ENCODE measurements around the gene TCL1A. TPM values are rescaled to one million over a fixed set of nuclear protein-coding genes. Genes with fewer than 3 reads are reported as not detected.

The TCL1A gene
- total and polyA plus RNA-seq, 5 experiments from 2014 or later: 0.10 to 23.8 (median 1.2) TPM

GRCh38 chr14:95686935-95687334, 27.0 kb downstream of the TCL1A start:
- H3K4me1 Mint-ChIP-seq: peaks cover 0 to 21% (median 0%) of the 10 kb centered on the region in 4 donors
- H3K27ac Mint-ChIP-seq: no peak overlapping the region
- no peaks in the 10 kb centered on the region for H3K36me3 Mint-ChIP-seq
- no peak for ATAC-seq
- DNase-seq: no peak
- H3K9me3 Mint-ChIP-seq: no peaks in the 10 kb centered on the region
- H3K27me3 Mint-ChIP-seq: peaks cover 0 to 48% (median 28%) of the 10 kb centered on the region in 5 donors
- H3K4me3 Mint-ChIP-seq: no peak overlapping the region
- POLR2A ChIA-PET: no interaction called here

DNA sequence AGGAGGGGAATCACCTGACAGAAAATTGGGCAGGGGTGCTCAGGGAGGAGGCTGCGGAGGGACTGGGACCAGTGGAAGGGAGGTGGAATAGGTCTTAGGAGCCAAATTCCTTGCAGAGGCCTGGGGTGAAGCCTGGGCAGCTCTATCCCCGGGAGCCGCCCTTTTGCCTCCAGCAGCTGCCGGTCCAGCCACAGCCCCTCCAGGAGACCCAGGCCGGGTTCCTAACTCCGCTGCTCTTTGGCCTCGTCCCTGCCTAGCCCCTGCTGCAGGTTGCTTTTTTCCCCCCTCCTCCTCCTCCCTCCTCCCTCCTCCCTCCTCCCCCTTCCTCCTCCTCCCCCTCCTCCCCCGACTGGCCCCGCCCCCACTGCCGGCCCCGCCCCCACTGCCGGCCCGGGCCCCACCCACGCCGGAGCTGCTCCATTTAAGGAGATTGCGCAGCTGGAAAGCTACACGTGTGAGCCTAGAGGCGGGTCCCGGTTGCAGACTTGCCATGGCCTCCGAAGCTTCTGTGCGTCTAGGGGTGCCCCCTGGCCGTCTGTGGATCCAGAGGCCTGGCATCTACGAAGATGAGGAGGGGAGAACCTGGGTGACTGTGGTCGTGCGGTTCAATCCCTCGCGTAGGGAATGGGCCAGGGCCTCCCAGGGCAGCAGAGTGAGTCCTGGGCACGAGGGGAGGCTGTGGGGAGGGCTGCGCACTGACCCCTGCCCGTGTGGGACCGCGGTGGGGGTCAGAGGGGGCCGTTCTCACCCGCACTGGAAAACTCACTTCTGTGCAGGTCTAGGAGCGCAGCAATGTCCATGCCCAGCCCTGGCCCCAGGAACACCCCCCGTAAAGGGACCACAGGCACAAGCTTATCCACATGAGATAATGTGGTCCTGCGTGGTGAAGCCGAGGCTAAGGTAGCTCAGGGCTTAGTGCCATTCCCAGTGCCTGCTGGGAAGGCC, 27.7 kb downstream of the TCL1A start, which contains the start of gene TCL1B:
TCL1B (plus strand) TSS at position 449 of the 945 bp plus-strand sequence; CDS start at position 491, 42 bp downstream.
- Mint-ChIP-seq H3K36me3 (no peaks in the 10 kb centered on the region), H3K27ac (no peak within 1 kb of the TSS), H3K9me3 (no peaks in the 10 kb centered on the region), H3K27me3 (peaks cover 0 to 41% (median 26%) of the 10 kb centered on the region in 5 donors), H3K4me3 (no peak within 1 kb of the TSS), H3K4me1 (peaks cover 0 to 22% (median 0%) of the 10 kb centered on the region in 4 donors)
- ATAC-seq (no peak), DNase-seq (no peak)
- POLR2A ChIA-PET: no interaction called here

DNA sequence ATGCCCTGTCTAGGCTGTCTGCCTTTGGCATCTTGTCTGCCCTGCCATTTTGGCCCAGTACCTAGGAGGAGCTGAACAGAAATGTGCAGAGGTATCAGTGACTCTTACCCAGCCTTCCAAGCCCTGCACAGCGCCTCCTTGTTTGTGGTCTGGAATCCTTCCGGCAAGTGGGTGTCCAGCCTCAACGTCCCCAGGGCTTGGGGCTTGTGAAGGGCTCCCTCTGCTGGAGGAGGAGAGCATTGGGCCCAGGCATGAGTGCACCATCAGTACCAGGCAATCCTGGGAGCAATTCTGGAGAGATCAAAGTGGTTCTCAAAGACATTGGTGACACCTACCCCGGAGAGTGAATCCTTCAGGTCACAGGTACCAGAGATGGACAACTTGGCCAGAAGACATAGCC, 30.1 kb downstream of the TCL1A start:
- Mint-ChIP-seq H3K9me3 (no peaks in the 10 kb centered on the region), H3K36me3 (no peaks in the 10 kb centered on the region), H3K27ac (no peak overlapping the region), H3K4me1 (peaks cover 0 to 27% (median 0%) of the 10 kb centered on the region in 4 donors), H3K4me3 (no peak overlapping the region), H3K27me3 (peaks cover 1 to 46% (median 24%) of the 10 kb centered on the region in 5 donors)
- peak in 4 of 10 donors; percentile 8 to 16 (median 12) for DNase-seq
- no peak for ATAC-seq
- POLR2A ChIA-PET: no interaction called here

DNA sequence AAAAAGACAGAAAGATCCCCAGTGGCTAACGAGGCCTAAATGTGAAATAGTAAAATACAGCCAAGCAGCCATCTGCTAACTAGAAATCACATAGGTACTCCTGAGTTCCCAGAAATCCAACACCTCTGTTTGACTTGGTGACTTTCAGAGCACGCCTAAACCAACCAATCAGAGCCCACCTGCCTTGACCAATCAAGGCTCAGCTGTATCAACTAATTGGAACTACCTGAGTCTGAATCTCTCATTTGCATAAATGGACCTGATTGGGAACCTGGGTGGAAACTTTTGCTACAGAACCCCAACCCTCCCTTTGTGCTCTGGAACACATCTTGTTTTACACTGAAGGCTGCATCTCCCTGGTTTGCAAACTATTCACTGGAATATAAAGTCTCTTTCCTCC, 32.8 kb downstream of the TCL1A start:
- POLR2A ChIA-PET: no interaction called here
- H3K36me3 Mint-ChIP-seq: no peaks in the 10 kb centered on the region
- ATAC-seq: no peak
- DNase-seq: no peak
- H3K27ac Mint-ChIP-seq: no peak overlapping the region
- peaks cover 5 to 58% (median 23%) of the 10 kb centered on the region in 5 donors for H3K27me3 Mint-ChIP-seq
- no peak overlapping the region for H3K4me3 Mint-ChIP-seq
- H3K9me3 Mint-ChIP-seq: no peaks in the 10 kb centered on the region
- H3K4me1 Mint-ChIP-seq: peaks cover 0 to 32% (median 0%) of the 10 kb centered on the region in 4 donors

- ATAC-seq (no peak), DNase-seq (no peak)
- Mint-ChIP-seq H3K9me3 (no peaks in the 10 kb centered on the region), H3K4me1 (peaks cover 0 to 27% (median 0%) of the 10 kb centered on the region in 4 donors), H3K4me3 (no peak overlapping the region), H3K27me3 (peaks cover 6 to 60% (median 22%) of the 10 kb centered on the region in 5 donors), H3K36me3 (no peaks in the 10 kb centered on the region), H3K27ac (no peak overlapping the region)
- POLR2A ChIA-PET: no interaction called here
These were observed 33.8 kb downstream of the TCL1A start for GRCh38 chr14:95679998-95680735.

GRCh38 chr14:95679148-95679815, 34.6 kb downstream of the TCL1A start:
- Mint-ChIP-seq H3K27me3 (peaks cover 6 to 55% (median 18%) of the 10 kb centered on the region in 5 donors), H3K36me3 (no peaks in the 10 kb centered on the region), H3K4me1 (peaks cover 0 to 24% (median 0%) of the 10 kb centered on the region in 4 donors), H3K4me3 (no peak overlapping the region), H3K9me3 (no peaks in the 10 kb centered on the region), H3K27ac (no peak overlapping the region)
- no peak for DNase-seq
- POLR2A ChIA-PET: interaction anchor here (0.9 kb wide), 1 partner anchor 15 kb away, joined by 4 read pairs; no protein-coding TSS in a partner anchor
- no peak for ATAC-seq

DNA sequence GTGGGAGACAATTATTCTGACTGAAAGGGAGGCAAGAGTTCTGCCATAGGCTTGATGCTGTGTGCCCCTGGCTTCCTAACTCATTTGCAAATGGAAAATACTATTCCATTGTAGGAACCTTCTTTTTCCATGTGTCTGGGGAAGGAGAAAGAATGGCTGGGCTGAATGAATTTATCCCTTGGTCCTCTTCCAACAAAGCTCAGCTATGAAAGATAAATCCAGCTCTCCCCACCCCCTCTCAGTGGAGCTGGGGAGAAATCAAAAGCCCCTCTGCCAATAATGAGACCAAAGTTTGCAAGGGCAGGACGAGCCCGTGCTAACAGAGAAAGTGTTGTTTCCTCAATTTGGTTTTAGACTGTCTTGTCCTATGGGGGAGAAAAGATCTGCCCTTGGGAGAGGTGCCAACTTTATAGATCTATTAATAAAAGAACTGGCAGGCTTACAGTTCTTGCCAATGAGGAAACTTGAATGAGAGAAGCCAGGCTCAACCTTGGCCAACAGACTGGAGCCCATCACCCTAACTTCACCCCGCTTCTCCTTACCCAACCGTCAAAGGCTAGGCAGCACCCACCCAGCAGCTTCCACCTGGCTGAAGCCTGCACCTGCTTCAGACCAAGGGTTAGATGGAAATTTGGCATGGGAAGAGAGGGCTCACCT, 36.6 kb downstream of the TCL1A start:
- peaks cover 0 to 18% (median 0%) of the 10 kb centered on the region in 4 donors for H3K4me1 Mint-ChIP-seq
- H3K27me3 Mint-ChIP-seq: peaks cover 6 to 58% (median 19%) of the 10 kb centered on the region in 5 donors
- DNase-seq: no peak
- no peaks in the 10 kb centered on the region for H3K9me3 Mint-ChIP-seq
- no peak for ATAC-seq
- H3K4me3 Mint-ChIP-seq: no peak overlapping the region
- POLR2A ChIA-PET: no interaction called here
- H3K36me3 Mint-ChIP-seq: no peaks in the 10 kb centered on the region
- H3K27ac Mint-ChIP-seq: no peak overlapping the region

GRCh38 chr14:95675486-95675885, 38.4 kb downstream of the TCL1A start:
- DNase-seq (no peak), ATAC-seq (no peak)
- no peak overlapping the region for H3K4me3 Mint-ChIP-seq
- peaks cover 0 to 21% (median 0%) of the 10 kb centered on the region in 4 donors for H3K4me1 Mint-ChIP-seq
- POLR2A ChIA-PET: no interaction called here
- no peaks in the 10 kb centered on the region for H3K36me3 Mint-ChIP-seq
- no peaks in the 10 kb centered on the region for H3K9me3 Mint-ChIP-seq
- H3K27ac Mint-ChIP-seq: peak overlapping the region in 1 of 10 donors; percentile 34
- peaks cover 6 to 61% (median 27%) of the 10 kb centered on the region in 5 donors for H3K27me3 Mint-ChIP-seq

GRCh38 chr14:95674613-95675012, 39.3 kb downstream of the TCL1A start:
- Mint-ChIP-seq H3K27ac (no peak overlapping the region), H3K4me3 (no peak overlapping the region), H3K36me3 (no peaks in the 10 kb centered on the region), H3K4me1 (peaks cover 0 to 26% (median 0%) of the 10 kb centered on the region in 4 donors), H3K9me3 (no peaks in the 10 kb centered on the region), H3K27me3 (peaks cover 6 to 67% (median 28%) of the 10 kb centered on the region in 5 donors)
- ATAC-seq: no peak
- POLR2A ChIA-PET: no interaction called here
- no peak for DNase-seq

GRCh38 chr14:95668235-95668772, 45.6 kb downstream of the TCL1A start:
- POLR2A ChIA-PET: no interaction called here
- H3K36me3 Mint-ChIP-seq: no peaks in the 10 kb centered on the region
- peaks cover 0 to 21% (median 16%) of the 10 kb centered on the region in 5 donors for H3K27me3 Mint-ChIP-seq
- no peak overlapping the region for H3K4me3 Mint-ChIP-seq
- ATAC-seq (no peak), DNase-seq (no peak)
- H3K27ac Mint-ChIP-seq: no peak overlapping the region
- H3K4me1 Mint-ChIP-seq: peaks cover 0 to 49% (median under 1%) of the 10 kb centered on the region in 4 donors
- H3K9me3 Mint-ChIP-seq: no peaks in the 10 kb centered on the region

- Mint-ChIP-seq H3K27me3 (peaks cover 0 to 17% (median 14%) of the 10 kb centered on the region in 5 donors), H3K4me3 (peak overlapping the region in 1 of 10 donors; percentile 52), H3K9me3 (no peaks in the 10 kb centered on the region), H3K36me3 (no peaks in the 10 kb centered on the region), H3K27ac (peak overlapping the region in 1 of 10 donors; percentile 45), H3K4me1 (peaks cover 3 to 59% (median 6%) of the 10 kb centered on the region in 4 donors)
- POLR2A ChIA-PET: interaction anchor here (0.6 kb wide), 1 partner anchor 220 kb away, joined by 3 read pairs; no protein-coding TSS in a partner anchor
- no peak for ATAC-seq
- no peak for DNase-seq
These were observed 46.7 kb downstream of the TCL1A start for GRCh38 chr14:95667249-95667693.

Data from naive thymus-derived CD8-positive, alpha-beta T cell (primary cell).